ENCODE measurements around the gene UNK. TPM values are rescaled to one million over a fixed set of nuclear protein-coding genes. Genes with fewer than 3 reads are reported as not detected.

UNK gene
- total RNA-seq, 1 experiment from 2014 or later, result 27.8 TPM

- Histone ChIP-seq H3K36me3 (ENCODE audit: low read depth) (peaks cover 8% of the 10 kb centered on the region; the same call in 1 of the 2 replicates), H3K4me3 (no peak overlapping the region), H3K79me2 (ENCODE audit: low read depth) (no peaks in the 10 kb centered on the region), H3K9me2 (ENCODE audit: insufficient read depth) (no peaks in the 10 kb centered on the region), H3K9me3 (ENCODE audit: insufficient read depth, low read depth) (no peaks in the 10 kb centered on the region), H3F3A (ENCODE audit: insufficient read depth, low read depth) (peaks cover 43% of the 10 kb centered on the region), H2AFZ (no peak overlapping the region), H4K20me1 (ENCODE audit: insufficient read depth) (peaks cover 3% of the 10 kb centered on the region; the same call in 1 of the 2 replicates), H3K27me3 (ENCODE audit: insufficient read depth, low read depth) (no peaks in the 10 kb centered on the region), H3K4me2 (no peak overlapping the region), H3K4me1 (replicated peaks; ENCODE audit: insufficient read depth) (0 out of 2 replicates have a peak, but pooled peaks cover 3% of the 10 kb centered on the region), H3K27ac (no peak overlapping the region)
- ChIA-PET POLR2A (ENCODE audit: unreplicated experiment) (interaction anchor here (0.6 kb wide), 2 partner anchors 35 to 304 kb away, joined by 3 read pairs; partner anchors contain the start of gene UNK), CTCF (interaction anchor here (0.6 to 1.1 kb wide), 2 partner anchors 66 to 212 kb away, joined by 3 to 5 read pairs; no protein-coding TSS in a partner anchor)
- TF ChIP-seq EZH2 (IDR thresholded peaks at IDR 0.05; ENCODE audit: low read depth) (no peak), CTCF (conservative IDR thresholded peaks at IDR 0.05) (peak; percentile 92)
- peak in 1 of 2 experiments; percentile 64 for DNase-seq
- no TSS peak for BruUV-seq (replicated peaks)
- intact Hi-C loops (cut with micrococcal nuclease; ENCODE audit: unreplicated experiment), result loop anchor here (2.0 kb wide), 1 partner anchor 117 kb away; the partner anchor contains the start of gene SMIM5
These were observed 34.8 kb upstream of the UNK start for GRCh38 chr17:75749545-75750389.

- Histone ChIP-seq H3K27ac (no peak overlapping the region), H3K4me1 (replicated peaks; ENCODE audit: insufficient read depth) (0 out of 2 replicates have a peak, but pooled peaks cover 3% of the 10 kb centered on the region), H3K27me3 (ENCODE audit: insufficient read depth, low read depth) (no peaks in the 10 kb centered on the region), H3K9me3 (ENCODE audit: insufficient read depth, low read depth) (no peaks in the 10 kb centered on the region), H3K4me3 (no peak overlapping the region), H3K79me2 (ENCODE audit: low read depth) (no peaks in the 10 kb centered on the region), H3K36me3 (ENCODE audit: low read depth) (peaks cover 6% of the 10 kb centered on the region; the same call in 1 of the 2 replicates), H3F3A (ENCODE audit: insufficient read depth, low read depth) (peaks cover 43% of the 10 kb centered on the region), H4K20me1 (ENCODE audit: insufficient read depth) (peaks cover 3% of the 10 kb centered on the region; the same call in 1 of the 2 replicates), H3K4me2 (no peak overlapping the region), H2AFZ (no peak overlapping the region), H3K9me2 (ENCODE audit: insufficient read depth) (no peaks in the 10 kb centered on the region)
- DNase-seq, result no peak
- TF ChIP-seq CTCF (conservative IDR thresholded peaks at IDR 0.05), result no peak
- TF ChIP-seq EZH2 (IDR thresholded peaks at IDR 0.05; ENCODE audit: low read depth), result no peak
- ChIA-PET CTCF (interaction anchor here (0.6 to 0.7 kb wide), 3 partner anchors 19 to 213 kb away, joined by 3 to 5 read pairs (median 4); no protein-coding TSS in a partner anchor), POLR2A (ENCODE audit: unreplicated experiment) (no interaction called here)
- no TSS peak for BruUV-seq (replicated peaks)
- intact Hi-C loops (cut with micrococcal nuclease; ENCODE audit: unreplicated experiment), result no loop called here
These were observed 33.8 kb upstream of the UNK start for GRCh38 chr17:75750661-75751423.

- no peaks in the 10 kb centered on the region for H3K79me2 ChIP-seq (ENCODE audit: low read depth)
These were observed 32.8 kb upstream of the UNK start for GRCh38 chr17:75751676-75752404.

More at GRCh38 chr17:75751676-75752404, 32.8 kb upstream of the UNK start:
- intact Hi-C loops (cut with micrococcal nuclease; ENCODE audit: unreplicated experiment), result no loop called here
- ChIA-PET POLR2A (ENCODE audit: unreplicated experiment) (no interaction called here), CTCF (no interaction called here)
- H3K27ac ChIP-seq, result no peak overlapping the region
- H3K4me3 ChIP-seq, result no peak overlapping the region
- no peaks in the 10 kb centered on the region for H3K9me3 ChIP-seq (ENCODE audit: insufficient read depth, low read depth)
- H3K4me2 ChIP-seq, result no peak overlapping the region
- 0 out of 2 replicates have a peak, but pooled peaks cover 3% of the 10 kb centered on the region for H3K4me1 ChIP-seq (replicated peaks; ENCODE audit: insufficient read depth)
- no peak for DNase-seq
- H3K27me3 ChIP-seq (ENCODE audit: insufficient read depth, low read depth), result no peaks in the 10 kb centered on the region
- peaks cover 39% of the 10 kb centered on the region for H3F3A ChIP-seq (ENCODE audit: insufficient read depth, low read depth)
- H2AFZ ChIP-seq, result no peak overlapping the region
- H3K36me3 ChIP-seq (ENCODE audit: low read depth), result peaks cover 6% of the 10 kb centered on the region; the same call in 1 of the 2 replicates
- H4K20me1 ChIP-seq (ENCODE audit: insufficient read depth), result peaks cover 3% of the 10 kb centered on the region; the same call in 1 of the 2 replicates
- no peak for TF ChIP-seq EZH2 (IDR thresholded peaks at IDR 0.05; ENCODE audit: low read depth)
- TF ChIP-seq CTCF (conservative IDR thresholded peaks at IDR 0.05), result no peak
- BruUV-seq (replicated peaks), result no TSS peak
- H3K9me2 ChIP-seq (ENCODE audit: insufficient read depth), result no peaks in the 10 kb centered on the region
